Measurements from ENCODE around the gene CTSD. TPM values are rescaled to one million over a fixed set of nuclear protein-coding genes. Genes with fewer than 3 reads are reported as not detected.

Gene CTSD
- total and polyA plus RNA-seq, 2 of the 8 experiments (the other 6 are each of a cell fraction or from before 2014, with no cell fraction given), result 169 to 173 TPM

DNA sequence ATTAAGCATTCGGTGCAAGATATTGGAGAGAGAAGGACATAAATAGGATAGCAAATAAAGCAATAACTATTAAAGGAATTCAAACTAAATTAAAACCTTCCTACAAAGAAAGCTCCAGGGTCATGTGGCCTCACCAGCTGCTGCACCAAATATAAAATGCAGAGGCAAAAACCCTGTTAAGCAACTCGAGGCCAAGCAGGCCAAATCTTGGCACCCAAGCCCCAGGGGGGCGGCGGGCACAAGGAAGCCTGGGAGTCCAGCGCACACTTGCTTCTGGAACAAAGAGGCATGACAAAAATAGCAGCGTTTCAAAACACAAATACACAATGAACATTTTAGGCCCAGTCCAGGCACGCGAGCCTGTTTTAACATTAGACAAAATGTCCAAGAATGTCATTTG is 46.0 kb downstream of the CTSD start:
- no peak overlapping the region for H3K27ac ChIP-seq (ENCODE audit: low read depth, low read length)
- H3K9ac ChIP-seq (replicated peaks in 1 of 4; ENCODE audit: extremely low read depth in 1 of 4, low read depth in 3 of 4, low read length in 3 of 4), result no peak overlapping the region
- H3K4me2 ChIP-seq (ENCODE audit: insufficient read depth in 1 of 2, low read depth in 2 of 2, low read length in 2 of 2), result no peak overlapping the region
- no peak overlapping the region for H2AFZ ChIP-seq (ENCODE audit: low read length)
- H3K9me3 ChIP-seq (ENCODE audit: insufficient read depth in 2 of 2, low read depth in 1 of 2, low read length in 1 of 2), result no peaks in the 10 kb centered on the region
- H4K5ac ChIP-seq (ENCODE audit: insufficient read length, low read depth, low read length), result no peak overlapping the region
- CTCF ChIA-PET (ENCODE audit: partially characterized antibody), result interaction anchor here (0.6 to 1.4 kb wide), 6 partner anchors 40 to 319 kb away, joined by 3 to 5 read pairs (median 4); no protein-coding TSS in a partner anchor
- H3K36me3 ChIP-seq (ENCODE audit: control insufficient read depth in 2 of 4, insufficient read depth in 4 of 4, low read length in 3 of 4), result no peaks in the 10 kb centered on the region
- no peak for TF ChIP-seq TAF1 (IDR thresholded peaks at IDR 0.05; ENCODE audit: low read depth, low read length)
- no peak for TF ChIP-seq PHF8 (conservative IDR thresholded peaks at IDR 0.05; ENCODE audit: low read depth, low read length)
- TF ChIP-seq SIRT6 (IDR thresholded peaks at IDR 0.05; ENCODE audit: low read length), result no peak
- no peak for TF ChIP-seq TEAD4 (IDR thresholded peaks at IDR 0.05; ENCODE audit: low read depth, low read length)
- TF ChIP-seq RFX5 (IDR thresholded peaks at IDR 0.05; ENCODE audit: borderline replicate concordance, low read depth, low read length), result no peak
- TF ChIP-seq RAD21 (IDR thresholded peaks at IDR 0.05 in 1 of 2, conservative IDR thresholded peaks at IDR 0.05 in 1 of 2; ENCODE audit: low read depth in 2 of 2, low read length in 2 of 2), result no peak
- no peak for TF ChIP-seq SAP30 (IDR thresholded peaks at IDR 0.05; ENCODE audit: insufficient read depth, insufficient replicate concordance, low read length)
- no peak for TF ChIP-seq BCL11A (IDR thresholded peaks at IDR 0.05; ENCODE audit: low read depth in 2 of 2, low read length in 2 of 2)
- TF ChIP-seq YY1 (IDR thresholded peaks at IDR 0.05; ENCODE audit: low read depth, low read length), result no peak
- no peak for TF ChIP-seq CBX5 (IDR thresholded peaks at IDR 0.05; ENCODE audit: low read depth, low read length)
- TF ChIP-seq SP4 (IDR thresholded peaks at IDR 0.05; ENCODE audit: low read length), result no peak
- H3K56ac ChIP-seq (replicated peaks; ENCODE audit: insufficient read length, low read depth, low read length), result no peak overlapping the region
- WGBS, 2 experiments (ENCODE audit: extremely low coverage in 1 of 2, insufficient coverage in 1 of 2, insufficient read length in 1 of 2, insufficient replicate concordance in 2 of 2, low coverage in 1 of 2, low lambda C conversion rate in 2 of 2, missing lambda C conversion rate in 1 of 2), result 95% methylated on average over 8 of the region's 8 CpGs; no CpG with 5 or more reads in 1 of the 2 experiments
- H3K79me1 ChIP-seq (ENCODE audit: low read depth, low read length), result no peaks in the 10 kb centered on the region
- H2AK5ac ChIP-seq (ENCODE audit: low read depth, low read length), result no peak overlapping the region
- no peak overlapping the region for H3K4ac ChIP-seq (replicated peaks; ENCODE audit: insufficient read length, low read depth, low read length)
- DNase-seq (ENCODE audit: low read depth in 1 of 2, low spot score in 2 of 2), result no peak
- H2BK15ac ChIP-seq (ENCODE audit: low read length), result no peak overlapping the region
- peaks cover 0 to 1% of the 10 kb centered on the region in 2 experiments for H4K20me1 ChIP-seq (replicated peaks in 1 of 2; ENCODE audit: control insufficient read depth in 1 of 2, insufficient read depth in 2 of 2, low read length in 2 of 2)
- H2BK20ac ChIP-seq (ENCODE audit: low read length), result no peak overlapping the region
- POLR2A ChIA-PET (ENCODE audit: partially characterized antibody), result no interaction called here
- H3K79me2 ChIP-seq (ENCODE audit: control insufficient read depth in 1 of 2, insufficient read depth in 2 of 2, low read length in 2 of 2), result no peaks in the 10 kb centered on the region
- no peak overlapping the region for H2BK12ac ChIP-seq (ENCODE audit: low read depth, low read length)
- no peak overlapping the region for H4K8ac ChIP-seq (ENCODE audit: extremely low read depth, insufficient read depth, low read length)
- H4K91ac ChIP-seq (replicated peaks; ENCODE audit: insufficient read length, low read length), result no peak overlapping the region
- H2BK120ac ChIP-seq (replicated peaks; ENCODE audit: low read depth, low read length), result no peak overlapping the region
- H3K4me3 ChIP-seq (ENCODE audit: extremely low read depth in 1 of 4, insufficient read depth in 2 of 4, low read depth in 3 of 4, low read length in 4 of 4), result no peak overlapping the region
- no peak for FAIRE-seq
- no peaks in the 10 kb centered on the region for H3K4me1 ChIP-seq (replicated peaks in 1 of 4; ENCODE audit: control insufficient read depth in 3 of 4, insufficient read depth in 4 of 4, low read length in 3 of 4)
- H2BK5ac ChIP-seq (ENCODE audit: low read depth, low read length), result no peak overlapping the region
- no peaks in the 10 kb centered on the region; a peak in 1 of 7 replicates for H3K27me3 ChIP-seq (replicated peaks in 1 of 4; ENCODE audit: control insufficient read depth in 3 of 4, extremely low read depth in 1 of 4, insufficient read depth in 3 of 4, low read length in 3 of 4)
- no peak overlapping the region for H3K18ac ChIP-seq (ENCODE audit: extremely low read depth, low read length)
- no peak overlapping the region for H3K14ac ChIP-seq (ENCODE audit: insufficient read length)
- H3K23me2 ChIP-seq (ENCODE audit: low read depth, low read length), result no peaks in the 10 kb centered on the region
- no peak overlapping the region for H3K23ac ChIP-seq (ENCODE audit: insufficient read length)
